SHP77 treated with DMSO at 0.1 percent for 48 hours (cell line): Measurements from ENCODE around the gene FLCN.
"Not testable (repeated sequence)": the region's sequence is repeated elsewhere in the genome, so short reads cannot be mapped to it uniquely, and the experiment has no call there.

ENCODE experiments used
- DNase-seq: peaks from one replicate; lab custom pipeline; 2025; lab: John Stamatoyannopoulos, UW

Gene FLCN

GRCh38 chr17:17184985-17185757 is 51.8 kb downstream of the FLCN start:
- not testable (repeated sequence) for DNase-seq

DNA sequence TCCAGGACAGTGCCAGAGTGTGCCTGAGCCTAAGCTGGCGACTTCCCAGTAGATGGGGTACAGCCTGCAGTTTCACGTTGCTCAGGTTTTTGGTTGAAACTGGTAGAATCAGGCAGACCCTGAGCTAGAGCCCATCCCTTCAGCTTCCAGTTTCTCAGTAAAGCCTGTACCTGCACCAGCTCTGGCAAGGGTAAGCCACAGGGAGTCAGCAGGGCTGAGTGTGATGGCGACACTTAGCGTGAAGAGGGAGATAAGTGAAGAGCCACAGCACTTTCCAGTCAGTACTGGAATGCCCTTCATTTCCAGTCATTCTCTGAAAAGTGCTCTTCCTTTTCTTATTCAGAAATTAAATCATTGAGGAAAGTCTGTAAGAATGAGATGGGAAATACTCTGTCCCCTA is 53.2 kb downstream of the FLCN start:
- DNase-seq = no peak

DNA sequence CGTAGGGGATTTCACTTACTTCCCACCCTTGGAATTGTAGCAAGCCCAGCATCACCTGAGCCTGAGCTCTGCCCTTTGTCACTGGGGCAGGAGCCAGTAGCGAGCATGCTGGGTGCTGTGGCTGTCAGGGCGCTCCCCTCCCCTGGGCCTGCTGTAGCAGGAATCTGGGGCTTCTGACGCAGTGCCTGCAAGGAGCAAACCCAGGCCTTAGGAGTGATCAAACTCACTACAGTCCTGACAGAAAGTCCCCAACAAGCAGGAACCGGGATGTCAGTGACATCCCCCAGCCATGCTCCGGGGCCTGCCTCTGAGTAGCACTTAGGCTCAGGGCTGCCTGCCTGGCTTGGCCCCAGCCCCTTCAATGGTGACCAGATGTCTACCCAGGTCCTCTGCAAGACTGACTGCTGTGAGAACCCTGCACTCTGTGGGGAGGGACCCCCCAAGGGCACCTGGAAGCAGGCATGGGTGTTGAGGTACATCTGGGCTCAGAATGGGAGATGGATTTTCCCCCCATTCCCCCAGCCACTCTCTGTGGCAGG is 54.3 kb downstream of the FLCN start:
- no peak for DNase-seq

DNA sequence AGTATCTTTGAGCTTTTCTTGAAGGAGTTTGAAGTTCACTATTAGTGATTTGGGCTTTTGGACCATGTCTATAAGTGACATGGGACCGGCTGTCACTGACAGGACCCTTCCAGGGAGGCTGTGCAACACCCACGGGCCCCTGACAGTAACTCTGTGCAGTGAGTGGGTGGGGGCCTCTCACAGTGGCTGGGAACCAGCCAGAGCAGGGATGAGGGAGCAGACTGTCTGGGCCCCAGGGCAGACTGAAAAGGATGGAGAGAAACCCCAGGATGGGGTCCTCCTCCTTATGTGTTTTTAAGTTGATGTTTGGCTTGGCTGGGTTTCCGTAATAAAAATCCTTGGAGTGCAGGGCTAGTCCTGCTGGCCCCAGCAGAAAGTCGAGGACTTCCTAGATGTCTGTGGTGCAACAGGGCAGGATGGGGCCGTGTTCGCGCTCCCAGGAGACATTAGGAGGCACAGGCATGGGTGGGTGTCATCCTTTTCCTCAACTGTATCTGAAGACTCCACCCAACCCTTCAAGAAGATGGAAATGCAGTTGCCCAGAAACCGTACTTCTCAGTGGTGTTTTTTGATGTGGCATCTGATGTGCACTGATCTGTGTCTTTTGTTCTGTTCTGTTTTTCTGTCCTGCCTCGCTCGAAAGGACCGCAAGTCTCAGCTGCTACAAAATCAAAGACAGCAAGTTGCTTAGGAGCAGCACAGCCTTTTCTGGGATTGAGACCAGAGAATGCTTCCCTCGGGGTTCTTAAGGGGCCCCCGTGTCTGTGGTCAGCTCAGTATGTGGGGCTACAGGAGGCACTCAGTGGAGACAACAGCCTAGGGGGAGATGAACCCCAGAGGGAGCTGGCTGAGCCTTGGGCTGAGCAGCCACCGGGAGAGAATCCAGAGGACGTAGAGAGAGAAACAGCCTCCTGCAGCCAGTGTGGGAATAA is 55.0 kb downstream of the FLCN start:
- no peak for DNase-seq

DNA sequence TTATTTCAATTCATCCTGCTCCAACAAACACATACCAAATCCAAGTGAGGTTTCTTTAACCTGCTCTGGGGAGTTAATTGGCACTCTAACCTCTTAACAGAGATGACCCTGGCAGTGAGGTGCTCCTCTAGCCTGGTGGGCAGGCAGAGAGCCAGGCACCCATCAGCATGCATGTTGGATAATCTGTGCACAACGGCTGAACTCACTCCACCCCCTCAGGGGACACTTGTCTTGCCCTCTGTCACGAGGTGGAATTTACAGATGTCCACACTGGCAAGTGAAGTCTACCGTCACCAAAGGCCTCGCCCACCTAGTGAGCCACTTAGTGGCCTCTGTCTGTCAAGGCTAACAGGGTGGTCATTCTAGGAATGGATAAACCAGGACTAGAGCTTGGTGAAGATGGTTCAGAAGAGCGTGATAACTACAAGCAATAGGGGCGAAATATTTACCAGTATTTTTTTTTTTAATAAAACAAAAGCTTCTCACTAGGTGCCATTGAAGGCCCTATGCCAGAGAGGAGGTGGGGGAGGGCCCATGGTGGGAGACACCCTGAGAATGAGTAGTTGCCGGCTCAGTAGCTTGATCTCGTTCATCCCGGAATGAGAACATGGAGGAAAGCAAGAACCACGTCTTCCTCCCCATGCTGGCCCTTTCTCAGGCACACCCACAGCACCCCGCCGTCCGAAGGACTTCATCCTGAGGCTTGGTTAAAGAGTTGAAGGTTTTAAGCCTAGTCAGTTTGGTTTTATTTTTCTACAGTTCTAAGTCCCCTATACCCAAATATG is 56.0 kb downstream of the FLCN start:
- no peak for DNase-seq

GRCh38 chr17:17180141-17180603 is 56.8 kb downstream of the FLCN start:
- DNase-seq = no peak

GRCh38 chr17:17179371-17179827 is 57.6 kb downstream of the FLCN start:
- DNase-seq = no peak

DNA sequence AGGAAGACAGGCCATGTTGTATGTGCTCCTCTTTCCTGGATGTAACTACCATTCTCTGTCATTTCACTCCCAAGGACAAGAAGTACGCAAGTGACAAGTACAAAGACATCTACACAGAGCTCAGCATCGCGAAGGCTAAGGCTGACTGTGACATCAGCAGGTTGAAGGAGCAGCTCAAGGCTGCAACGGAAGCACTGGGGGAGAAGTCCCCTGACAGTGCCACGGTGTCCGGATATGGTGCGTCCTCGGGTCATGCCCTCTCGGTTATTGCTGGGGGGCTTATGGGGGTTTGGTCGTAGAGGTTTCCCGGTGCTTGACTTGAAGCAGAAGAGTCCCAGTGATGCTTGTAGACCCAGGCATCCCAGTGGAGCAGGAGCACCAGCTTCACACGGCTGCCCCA is 59.8 kb downstream of the FLCN start:
- DNase-seq = no peak

DNA sequence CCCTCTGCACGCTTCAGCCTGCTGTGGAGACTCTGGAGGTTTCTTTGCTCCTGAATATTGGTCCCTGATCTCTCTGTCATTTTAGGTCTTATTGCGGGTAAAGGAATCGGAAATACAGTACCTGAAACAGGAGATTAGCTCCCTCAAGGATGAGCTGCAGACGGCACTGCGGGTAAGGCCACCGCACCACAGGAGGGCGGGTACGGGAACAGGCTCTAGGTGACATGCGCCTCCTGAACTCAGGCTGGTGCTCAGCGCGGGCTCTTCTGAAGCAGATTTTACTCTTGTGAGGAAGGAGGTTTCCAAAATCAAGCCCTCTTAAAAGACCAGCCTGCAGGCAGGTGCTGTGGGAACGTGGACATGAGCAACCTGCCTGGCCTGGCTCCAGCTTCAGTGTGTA is 60.6 kb downstream of the FLCN start:
- no peak for DNase-seq

GRCh38 chr17:17175917-17176316 is 61.1 kb downstream of the FLCN start:
- DNase-seq = no peak

GRCh38 chr17:17175340-17175739 is 61.6 kb downstream of the FLCN start:
- no peak for DNase-seq

DNA sequence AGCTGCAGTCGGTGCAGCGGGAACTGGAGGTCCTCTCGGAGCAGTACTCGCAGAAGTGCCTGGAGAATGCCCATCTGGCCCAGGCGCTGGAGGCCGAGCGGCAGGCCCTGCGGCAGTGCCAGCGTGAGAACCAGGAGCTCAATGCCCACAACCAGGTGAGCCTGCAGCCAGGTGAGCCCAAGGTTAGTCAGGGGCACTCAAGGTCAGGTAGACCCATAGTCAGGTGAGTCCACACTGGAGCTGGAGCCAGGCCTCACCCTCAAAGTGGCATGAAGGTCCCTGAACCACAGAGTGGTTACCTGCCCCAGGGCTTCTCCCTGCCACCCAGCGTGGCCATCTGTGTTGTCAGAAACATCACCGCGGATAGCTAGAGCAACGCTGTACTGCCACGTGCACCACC is 63.0 kb downstream of the FLCN start:
- DNase-seq = no peak

DNA sequence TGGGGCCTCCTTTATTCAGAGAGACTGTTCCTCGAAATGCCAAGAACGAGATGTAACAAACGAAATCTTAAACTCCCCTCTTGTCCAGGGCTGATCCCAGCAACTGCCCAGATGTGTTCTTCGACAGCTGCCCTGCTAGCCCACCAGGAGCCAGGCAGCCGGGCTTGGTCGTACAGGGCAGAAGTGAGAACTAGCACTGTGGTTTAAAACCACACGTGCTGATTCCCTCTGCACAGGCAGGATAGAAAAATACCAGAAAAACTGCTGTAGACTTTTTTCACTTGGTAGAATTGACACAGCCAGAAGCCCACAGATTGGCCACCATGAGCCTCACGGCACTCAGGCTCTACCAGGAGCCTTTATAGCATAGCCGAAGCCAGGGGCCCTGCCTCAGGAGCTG is 64.0 kb downstream of the FLCN start:
- DNase-seq = no peak

- DNase-seq = no peak
Observed at GRCh38 chr17:17172001-17172939, 64.7 kb downstream of the FLCN start.

DNA sequence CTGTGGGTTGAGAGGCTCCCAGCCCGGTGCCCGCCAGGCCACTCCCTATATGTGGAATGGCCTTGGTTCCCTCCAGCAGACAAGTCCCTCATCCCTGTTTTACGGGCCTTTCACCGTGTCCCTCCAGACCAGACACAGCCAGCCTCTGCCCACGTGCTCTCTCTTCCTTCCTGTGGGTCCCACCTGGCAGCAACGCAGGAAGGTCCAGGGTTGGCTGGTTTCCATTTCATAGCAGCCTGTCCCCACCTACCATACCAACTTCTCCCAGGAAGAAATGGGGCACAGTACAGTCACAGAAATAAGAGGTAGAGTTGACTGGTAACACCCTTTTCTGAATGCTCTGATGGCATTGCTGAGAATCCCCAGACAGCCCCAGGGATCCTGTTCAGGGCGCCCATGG is 65.8 kb downstream of the FLCN start:
- no peak for DNase-seq

DNA sequence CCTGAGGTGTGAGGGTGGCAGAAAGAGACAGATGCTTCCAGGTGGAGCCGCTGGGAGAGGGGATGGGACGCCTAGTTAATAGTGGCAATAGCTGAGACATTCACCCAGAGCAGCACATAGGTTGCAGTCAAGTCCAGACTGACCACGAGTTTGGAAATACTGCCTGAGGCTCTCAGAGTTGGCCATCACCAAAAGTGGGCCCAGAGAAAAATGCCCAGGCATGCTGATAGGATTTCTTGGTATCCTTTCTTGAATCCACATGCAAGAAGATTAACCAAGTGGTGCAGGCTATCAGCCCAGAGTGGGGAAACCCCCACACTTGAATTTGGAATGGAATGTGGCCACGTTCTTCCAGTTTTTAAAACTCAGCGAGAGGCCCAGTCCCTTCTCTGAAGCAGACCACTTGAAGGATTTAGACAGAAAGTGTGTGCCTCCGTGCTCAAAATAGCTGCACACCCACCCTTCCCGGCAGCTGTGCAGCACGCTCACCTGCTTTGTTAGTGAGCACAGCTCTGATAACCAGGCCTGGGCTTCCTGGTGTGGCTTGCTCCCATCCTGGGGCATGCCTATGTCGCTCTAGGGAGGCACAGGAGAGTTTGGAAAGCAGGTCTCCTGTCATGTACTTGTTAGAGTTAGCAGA is 66.5 kb downstream of the FLCN start:
- no peak for DNase-seq

- DNase-seq = no peak
Observed at GRCh38 chr17:17169396-17169795, 67.6 kb downstream of the FLCN start.

DNA sequence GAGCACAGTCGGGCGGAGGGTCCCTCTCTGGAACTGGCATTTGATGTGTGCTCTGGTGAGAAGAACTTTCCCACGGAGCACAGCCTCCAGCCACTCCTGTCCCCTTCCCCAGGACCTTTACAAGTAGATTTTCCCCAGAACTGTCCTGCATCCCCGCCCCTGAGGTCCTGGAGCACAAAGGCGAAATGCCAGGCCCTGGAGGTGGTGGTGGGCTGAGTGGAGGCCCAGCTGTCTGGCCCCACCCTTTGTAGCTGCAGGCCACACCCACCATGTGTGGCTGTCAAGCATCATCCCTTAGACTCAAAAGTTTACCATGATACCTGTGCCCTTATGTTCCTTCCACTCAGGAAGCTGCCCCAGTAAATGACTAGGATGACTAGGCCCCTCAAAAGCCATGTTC is 68.6 kb downstream of the FLCN start:
- no peak for DNase-seq

GRCh38 chr17:17167986-17168385 is 69.0 kb downstream of the FLCN start:
- DNase-seq = no peak

- no peak for DNase-seq
Observed at GRCh38 chr17:17167356-17167755, 69.6 kb downstream of the FLCN start.
